T-helper 1 cell treated with Interleukin-12 subunit alpha and Interleukin-12 subunit beta and Interleukin-4 antibody, amounts not matched to agents 30 ng/mL and 1 ng/mL, for 36 hours (primary cell): Measurements from ENCODE around the gene ABCC9. TPM values are rescaled to one million over a fixed set of nuclear protein-coding genes. Genes with fewer than 3 reads are reported as not detected.
"Not testable (repeated sequence)": the region's sequence is repeated elsewhere in the genome, so short reads cannot be mapped to it uniquely, and the experiment has no call there.

Source experiments
- intact Hi-C: fragments of 100-400 bp; cut with micrococcal nuclease; formaldehyde crosslinking; loops from one replicate; pipeline ENCODE4 v1.15.1; 2024
- total RNA-seq: library from RNA; stranded (reverse); gene quantifications from 2 replicates; pipeline ENCODE4 v1.2.3, GENCODE V29; 2022

The ABCC9 gene
- total RNA-seq, 1 donor from 2014 or later = not detected

GRCh38 chr12:21819236-21819635, 122.0 kb downstream of the ABCC9 start:
- intact Hi-C loops = no loop called here

- intact Hi-C loops = no loop called here
Measured at GRCh38 chr12:21818627-21819026, 122.6 kb downstream of the ABCC9 start.

GRCh38 chr12:21815306-21816062, 125.7 kb downstream of the ABCC9 start:
- intact Hi-C loops = no loop called here

GRCh38 chr12:21814814-21815213, 126.4 kb downstream of the ABCC9 start:
- intact Hi-C loops = no loop called here

- intact Hi-C loops = no loop called here
Measured at GRCh38 chr12:21814327-21814726, 126.9 kb downstream of the ABCC9 start.

- intact Hi-C loops = no loop called here
Measured at GRCh38 chr12:21813751-21814150, 127.5 kb downstream of the ABCC9 start.

GRCh38 chr12:21813125-21813524, 128.1 kb downstream of the ABCC9 start:
- intact Hi-C loops = no loop called here

GRCh38 chr12:21812340-21812739, 128.9 kb downstream of the ABCC9 start:
- intact Hi-C loops = not testable (repeated sequence)

- intact Hi-C loops = no loop called here
Measured at GRCh38 chr12:21809100-21809499, 132.1 kb downstream of the ABCC9 start.

- intact Hi-C loops = no loop called here
Measured at GRCh38 chr12:21806255-21806654, 135.0 kb downstream of the ABCC9 start.

- intact Hi-C loops = no loop called here
Measured at GRCh38 chr12:21801522-21802288, 139.5 kb downstream of the ABCC9 start.

GRCh38 chr12:21800011-21800410, 141.2 kb downstream of the ABCC9 start:
- intact Hi-C loops = no loop called here

- intact Hi-C loops = no loop called here
Measured at GRCh38 chr12:21797539-21797938, 143.7 kb downstream of the ABCC9 start.

GRCh38 chr12:21795648-21796328, 145.4 kb downstream of the ABCC9 start:
- intact Hi-C loops = no loop called here

GRCh38 chr12:21794807-21795595, 146.2 kb downstream of the ABCC9 start:
- intact Hi-C loops = not testable (repeated sequence)

GRCh38 chr12:21789687-21790086, 151.5 kb downstream of the ABCC9 start:
- intact Hi-C loops = not testable (repeated sequence)

- intact Hi-C loops = no loop called here
Measured at GRCh38 chr12:21788089-21788983, 152.9 kb downstream of the ABCC9 start.

GRCh38 chr12:21786041-21786531, 155.1 kb downstream of the ABCC9 start:
- intact Hi-C loops = no loop called here

- intact Hi-C loops = not testable (repeated sequence)
Measured at GRCh38 chr12:21782723-21783122, 158.5 kb downstream of the ABCC9 start.

GRCh38 chr12:21780786-21781185, 160.4 kb downstream of the ABCC9 start:
- intact Hi-C loops = no loop called here
